ENCODE measurements around the gene ITIH5.

- TF ChIP-seq CTCF (conservative IDR thresholded peaks at IDR 0.05; ENCODE audit: low read length) (no peak), EZH2phosphoT487 (IDR thresholded peaks at IDR 0.05; ENCODE audit: borderline replicate concordance) (no peak)
Measured at GRCh38 chr10:7577579-7577978, 89.2 kb downstream of the ITIH5 start.
